IMR-90 (cell line): ENCODE results near the gene CTBP1. TPM values are rescaled to one million over a fixed set of nuclear protein-coding genes. Genes with fewer than 3 reads are reported as not detected.

Source experiments
- ATAC-seq: fragments of 200-7000 bp; cut with Tn5 transposase; 2 replicates; pipeline ENCODE4 v1.9.1; 2020; ENCODE audit warnings: low read depth, mild to moderate bottlenecking, moderate library complexity
- BruUV-seq: library from RNA; stranded (reverse); fragments of 400-500 nt; replicated peaks from 2 replicates; lab custom pipeline; 2021; lab: Mats Ljungman, UMichigan
- CTCF ChIA-PET: fragments of 300-600 bp; formaldehyde crosslinking; extraction: SDS; loops from one replicate; lab custom pipeline; 2021; ENCODE audit warnings: antibody characterized with exemption; lab: Yijun Ruan, JAX
- POLR2A ChIA-PET: fragments of 300-600 bp; sonication (Branson Sonifier 250); formaldehyde crosslinking; loops from one replicate; lab custom pipeline; 2022; ENCODE audit warnings: antibody characterized with exemption; ENCODE audit not compliant: unreplicated experiment; lab: Charles Lee
- DNase-seq: peaks from one replicate; pipeline ENCODE4 v3.0.0; 2013
- H2AFZ ChIP-seq: replicated peaks from 2 replicates; pipeline ENCODE3; 2013; ENCODE audit warnings: low read length, mild to moderate bottlenecking; ENCODE audit not compliant: poor library complexity
- H2AK5ac ChIP-seq: 2 replicates; pipeline ENCODE4 v1.6.1; 2013; ENCODE audit warnings: low read depth, low read length, inconsistent platforms
- H2AK9ac ChIP-seq: replicated peaks from 2 replicates; pipeline ENCODE3; 2013; ENCODE audit warnings: mild to moderate bottlenecking, low read depth, low read length, moderate library complexity; ENCODE audit not compliant: poor library complexity
- H2BK120ac ChIP-seq: 2 replicates; pipeline ENCODE4 v1.6.1; 2013; ENCODE audit warnings: low read depth, low read length, inconsistent platforms
- H2BK15ac ChIP-seq: 3 replicates; pipeline ENCODE4 v1.6.1; 2013; ENCODE audit warnings: low read depth, low read length, inconsistent platforms
- H2BK20ac ChIP-seq: 2 replicates; pipeline ENCODE4 v1.6.1; 2013; ENCODE audit warnings: low read depth, mild to moderate bottlenecking, inconsistent platforms, low read length, moderate library complexity
- H2BK5ac ChIP-seq: 2 replicates; pipeline ENCODE4 v1.6.1; 2013; ENCODE audit warnings: mild to moderate bottlenecking, low read depth, low read length, inconsistent platforms; ENCODE audit not compliant: poor library complexity, severe bottlenecking
- H3K14ac ChIP-seq: replicated peaks from 2 replicates; pipeline ENCODE4 v1.6.1; 2013; ENCODE audit warnings: low read depth, low read length, inconsistent platforms
- H3K18ac ChIP-seq: 2 replicates; pipeline ENCODE4 v1.6.1; 2013; ENCODE audit warnings: low read depth, low read length, control low read depth
- H3K23ac ChIP-seq: 2 replicates; pipeline ENCODE4 v1.6.1; 2013; ENCODE audit warnings: low read depth, low read length, inconsistent platforms
- H3K27ac ChIP-seq: 2 replicates; pipeline ENCODE4 v1.5.1; 2013; ENCODE audit warnings: mild to moderate bottlenecking, control low read depth, low read length; ENCODE audit not compliant: insufficient read depth
- H3K27me3 ChIP-seq: 2 replicates; pipeline ENCODE4 v1.6.1; 2013; ENCODE audit warnings: low read length; ENCODE audit not compliant: control insufficient read depth, insufficient read depth
- H3K36me3 ChIP-seq: 2 replicates; pipeline ENCODE4 v1.6.1; 2013; ENCODE audit warnings: low read length, mixed read lengths; ENCODE audit not compliant: control insufficient read depth, insufficient read depth
- H3K4ac ChIP-seq: 2 replicates; pipeline ENCODE4 v1.6.1; 2013; ENCODE audit warnings: low read depth, low read length, inconsistent platforms
- H3K4me1 ChIP-seq: 2 replicates; pipeline ENCODE4 v1.6.1; 2013; ENCODE audit warnings: low read length, mixed read lengths; ENCODE audit not compliant: control insufficient read depth, insufficient read depth
- H3K4me2 ChIP-seq: 2 replicates; pipeline ENCODE4 v1.6.1; 2013; ENCODE audit warnings: low read depth, mild to moderate bottlenecking, control low read depth, low read length, moderate library complexity
- H3K4me3 ChIP-seq: 2 replicates; pipeline ENCODE4 v1.5.1; 2013; ENCODE audit warnings: low read depth, mild to moderate bottlenecking, control low read depth, low read length, moderate library complexity; ENCODE audit not compliant: insufficient read depth
- H3K56ac ChIP-seq: 2 replicates; pipeline ENCODE4 v1.6.1; 2013; ENCODE audit warnings: low read length, inconsistent platforms; ENCODE audit not compliant: insufficient read depth; ENCODE audit errors: extremely low read depth
- H3K79me1 ChIP-seq, 2 experiments: 2 replicates each; pipeline ENCODE4 v1.6.1; 2013; ENCODE audit warnings: low read length in 2 of 2, inconsistent platforms in 1 of 2, low read depth in 1 of 2
- H3K9ac ChIP-seq: 2 replicates; pipeline ENCODE4 v1.6.1; 2013; ENCODE audit warnings: low read depth, low read length, control low read depth
- H3K9me1 ChIP-seq: 2 replicates; pipeline ENCODE4 v1.6.1; 2013; ENCODE audit warnings: low read length, inconsistent platforms; ENCODE audit not compliant: insufficient read depth
- H3K9me3 ChIP-seq: 2 replicates; pipeline ENCODE4 v1.6.1; 2013; ENCODE audit warnings: low read length; ENCODE audit not compliant: control insufficient read depth, insufficient read depth
- H4K20me1 ChIP-seq: 2 replicates; pipeline ENCODE4 v1.6.1; 2013; ENCODE audit warnings: low read length, inconsistent platforms; ENCODE audit not compliant: insufficient read depth
- H4K5ac ChIP-seq: 2 replicates; pipeline ENCODE4 v1.6.1; 2013; ENCODE audit warnings: mild to moderate bottlenecking, low read depth, low read length, control low read depth
- H4K8ac ChIP-seq, 2 experiments: 2 replicates each; pipeline ENCODE4 v1.6.1; 2013; ENCODE audit warnings: low read depth in 2 of 2, low read length in 2 of 2, control low read depth in 1 of 2, inconsistent platforms in 1 of 2
- H4K91ac ChIP-seq: 2 replicates; pipeline ENCODE4 v1.6.1; 2013; ENCODE audit warnings: low read depth, low read length, inconsistent platforms; ENCODE audit not compliant: insufficient read depth
- CHD1 ChIP-seq: IDR thresholded peaks from 2 replicates; pipeline ENCODE4 v1.6.1; 2012; ENCODE audit warnings: low read depth, low read length, improper control_type of control experiment
- whole genome bisulfite sequencing, 2 experiments: methylation state at CpG; one replicate each; pipeline versions ENCODE4 v1.1.5 to v1.1.7; 2013; ENCODE audit warnings: missing lambda C conversion rate in 2 of 2; ENCODE audit not compliant: insufficient read length in 1 of 2; ENCODE audit errors: extremely low coverage in 2 of 2; 5-methylcytosine and 5-hydroxymethylcytosine counted together
- dilution Hi-C: fragments of 300-500 bp; cut with HindIII; formaldehyde crosslinking; loops from one replicate; pipeline ENCODE4 v1.14.3; 2018; ENCODE audit warnings: low sequenced_read_pairs; ENCODE audit not compliant: unreplicated experiment
- in situ Hi-C: fragments of 300-500 bp; cut with MboI; formaldehyde crosslinking; loops from 3 replicates; pipeline ENCODE4 v1.14.3; 2019; ENCODE audit warnings: low sequenced_read_pairs, inconsistent platforms, mixed read lengths
- intact Hi-C: fragments of 100-400 bp; cut with micrococcal nuclease; formaldehyde crosslinking; loops from 2 replicates; pipeline ENCODE4 v1.10.0; 2022
- polyA plus RNA-seq, 3 experiments: library from polyadenylated mRNA; depleted of rRNA; stranded (reverse); fragments of >200 nt; gene quantifications; 2 replicates each; pipeline ENCODE4 v1.2.3, GENCODE V29; 2012; ENCODE audit warnings: low replicate concordance in 1 of 3
- total RNA-seq: library from RNA; depleted of rRNA; stranded (reverse); fragments of >200 nt; gene quantifications from 2 replicates; pipeline ENCODE4 v1.2.3, GENCODE V29; 2012

Gene CTBP1
- total and polyA plus RNA-seq, 2 of the 4 experiments (the other 2 are of a cell fraction) = 147 to 212 TPM

GRCh38 chr4:1170156-1170975, 78.6 kb downstream of the CTBP1 start:
- Histone ChIP-seq H4K20me1 (no peaks in the 10 kb centered on the region), H3K4me3 (peak overlapping the region; percentile 12; the same call in 1 of the 2 replicates), H2BK15ac (no peak overlapping the region), H4K91ac (no peak overlapping the region), H2BK5ac (no peak overlapping the region), H2BK120ac (no peak overlapping the region), H3K27ac (no peak overlapping the region), H3K18ac (no peak overlapping the region), H2AK5ac (peak overlapping the region; percentile 56), H4K5ac (no peak overlapping the region), H3K9me1 (peaks cover 3% of the 10 kb centered on the region; the same call in 1 of the 2 replicates), H3K9me3 (no peaks in the 10 kb centered on the region), H2BK20ac (no peak overlapping the region), H3K27me3 (no peaks in the 10 kb centered on the region), H3K56ac (no peak overlapping the region), H3K14ac (no peak overlapping the region), H3K4ac (no peak overlapping the region), H3K36me3 (peaks cover 22% of the 10 kb centered on the region; the same call in 1 of the 2 replicates), H3K23ac (no peak overlapping the region), H2AFZ (no peak overlapping the region), H2AK9ac (peak overlapping the region; percentile 46), H3K79me1 (peaks cover 0 to 5% of the 10 kb centered on the region in 2 experiments; a peak in 1 of 4 replicates), H4K8ac (no peak overlapping the region), H3K4me2 (no peak overlapping the region; the same call in 1 of the 2 replicates), H3K4me1 (peaks cover 18% of the 10 kb centered on the region), H3K9ac (no peak overlapping the region)
- intact Hi-C loops = no loop called here
- ATAC-seq (no peak), DNase-seq (no peak)
- CTCF ChIA-PET = no interaction called here
- POLR2A ChIA-PET = no interaction called here
- in situ Hi-C loops = loop anchor here (25.0 kb wide), 1 partner anchor 467 kb away; no protein-coding TSS in a partner anchor
- dilution Hi-C loops = no loop called here
- 88% methylated on average over 7 of the region's 37 CpGs; no CpG with 5 or more reads in 1 of the 2 experiments for WGBS, 2 experiments
- no peak for TF ChIP-seq CHD1
- BruUV-seq = no TSS peak
